ENCODE measurements around the gene SNRNP70.
A peak's percentile ranks its signal among the peaks of the same experiment; 100 is the strongest.

Gene SNRNP70

DNA sequence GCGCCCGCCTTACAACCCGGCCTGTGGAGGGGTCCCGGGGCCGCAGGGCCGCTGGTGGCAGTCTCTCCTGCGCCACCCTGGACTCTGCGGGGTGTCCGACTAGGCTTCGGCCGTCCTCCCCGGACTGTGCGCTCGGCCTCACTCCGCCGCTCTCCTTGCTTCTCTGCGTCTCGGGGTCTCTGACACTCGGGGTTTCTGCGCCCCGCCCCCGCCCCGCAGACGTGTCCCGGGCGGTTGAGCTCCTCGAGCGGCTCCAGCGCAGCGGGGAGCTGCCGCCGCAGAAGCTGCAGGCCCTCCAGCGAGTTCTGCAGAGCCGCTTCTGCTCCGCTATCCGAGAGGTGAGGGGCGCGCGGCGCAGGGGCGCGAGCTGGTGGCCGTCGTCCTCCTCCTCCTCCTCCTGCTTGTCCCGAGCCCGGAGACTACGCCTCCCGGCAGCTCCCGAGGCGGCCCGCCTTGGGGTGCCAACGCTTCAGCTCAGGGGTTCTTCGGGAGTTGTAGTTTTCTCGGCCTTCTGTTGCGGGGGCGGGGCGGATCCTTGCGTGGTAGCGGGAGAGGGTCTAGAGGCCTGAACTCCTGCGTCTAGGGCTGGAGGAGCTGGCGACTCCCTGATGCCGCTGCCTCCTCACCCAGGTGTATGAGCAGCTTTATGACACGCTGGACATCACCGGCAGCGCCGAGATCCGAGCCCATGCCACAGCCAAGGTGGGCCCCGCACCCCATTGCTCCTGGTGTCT, 29.5 kb downstream of the SNRNP70 start:
- TF ChIP-seq, protein P1, sequence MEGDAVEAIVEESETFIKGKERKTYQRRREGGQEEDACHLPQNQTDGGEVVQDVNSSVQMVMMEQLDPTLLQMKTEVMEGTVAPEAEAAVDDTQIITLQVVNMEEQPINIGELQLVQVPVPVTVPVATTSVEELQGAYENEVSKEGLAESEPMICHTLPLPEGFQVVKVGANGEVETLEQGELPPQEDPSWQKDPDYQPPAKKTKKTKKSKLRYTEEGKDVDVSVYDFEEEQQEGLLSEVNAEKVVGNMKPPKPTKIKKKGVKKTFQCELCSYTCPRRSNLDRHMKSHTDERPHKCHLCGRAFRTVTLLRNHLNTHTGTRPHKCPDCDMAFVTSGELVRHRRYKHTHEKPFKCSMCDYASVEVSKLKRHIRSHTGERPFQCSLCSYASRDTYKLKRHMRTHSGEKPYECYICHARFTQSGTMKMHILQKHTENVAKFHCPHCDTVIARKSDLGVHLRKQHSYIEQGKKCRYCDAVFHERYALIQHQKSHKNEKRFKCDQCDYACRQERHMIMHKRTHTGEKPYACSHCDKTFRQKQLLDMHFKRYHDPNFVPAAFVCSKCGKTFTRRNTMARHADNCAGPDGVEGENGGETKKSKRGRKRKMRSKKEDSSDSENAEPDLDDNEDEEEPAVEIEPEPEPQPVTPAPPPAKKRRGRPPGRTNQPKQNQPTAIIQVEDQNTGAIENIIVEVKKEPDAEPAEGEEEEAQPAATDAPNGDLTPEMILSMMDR (IDR thresholded peaks at IDR 0.05; ENCODE audit: extremely low read depth, missing control alignments), result no peak
- no peak for DNase-seq (ENCODE audit: low spot score)

DNA sequence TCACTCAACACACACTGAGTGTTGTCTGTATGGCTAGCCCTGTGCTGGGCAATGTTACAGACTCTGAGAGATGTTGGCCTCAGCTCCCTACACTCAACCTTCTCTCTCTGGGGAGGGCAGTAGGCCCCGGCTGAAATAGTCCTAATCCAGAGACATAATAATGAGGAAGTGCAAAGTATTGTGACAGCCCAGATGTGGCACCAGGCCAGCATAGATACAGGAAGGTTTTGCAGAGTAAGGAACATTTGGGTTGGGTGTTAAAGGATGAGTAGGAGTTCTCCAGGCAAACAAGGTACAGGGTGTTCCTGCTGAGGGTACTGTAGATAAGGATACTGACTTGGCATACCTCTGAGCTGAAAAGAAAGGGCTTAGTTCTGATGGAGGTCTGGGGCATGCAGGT, 31.3 kb downstream of the SNRNP70 start:
- TF ChIP-seq, protein P1 (IDR thresholded peaks at IDR 0.05; ENCODE audit: extremely low read depth, missing control alignments), result no peak
- DNase-seq (ENCODE audit: low spot score), result no peak

DNA sequence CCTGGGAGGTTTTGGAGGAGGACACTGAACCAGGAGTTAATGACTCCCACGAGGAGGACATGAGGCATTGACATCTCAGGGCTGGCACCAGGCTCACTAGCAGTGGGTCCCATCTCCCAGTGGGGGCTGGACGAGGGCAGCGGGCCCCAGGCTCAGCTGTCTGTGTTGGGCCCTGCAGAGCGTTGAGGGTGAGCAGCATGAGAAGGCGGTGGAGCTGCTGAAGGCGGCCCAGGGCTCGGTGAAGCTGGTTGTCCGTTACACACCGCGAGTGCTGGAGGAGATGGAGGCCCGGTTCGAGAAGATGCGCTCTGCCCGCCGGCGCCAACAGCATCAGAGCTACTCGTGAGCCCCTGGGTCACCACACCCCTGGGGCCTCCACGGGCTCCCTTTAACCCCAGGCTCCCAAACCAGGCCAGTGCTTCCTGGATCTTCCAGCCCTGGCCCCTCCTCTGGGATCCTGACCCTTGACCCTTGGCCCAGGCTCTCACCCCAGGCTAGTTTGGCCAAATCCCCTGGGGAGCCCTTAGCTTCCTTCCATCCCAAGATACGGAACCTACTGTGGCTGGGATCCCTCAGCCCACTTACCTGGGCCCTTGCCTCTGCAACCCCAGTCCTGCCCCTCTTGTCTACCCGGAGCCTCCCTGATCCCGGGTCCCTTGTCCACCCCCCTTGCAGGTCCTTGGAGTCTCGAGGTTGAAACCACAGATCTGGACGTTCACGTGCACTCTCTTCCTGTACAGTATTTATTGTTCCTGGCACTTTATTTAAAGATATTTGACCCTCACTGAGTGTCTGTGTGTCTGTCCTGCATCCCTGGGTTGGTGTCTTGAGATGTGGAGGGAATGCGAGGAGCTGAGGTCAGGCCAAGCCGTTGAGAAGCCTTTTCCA, 32.7 kb downstream of the SNRNP70 start:
- DNase-seq (ENCODE audit: low spot score), result no peak
- TF ChIP-seq, protein P1 (IDR thresholded peaks at IDR 0.05; ENCODE audit: extremely low read depth, missing control alignments), result no peak

DNA sequence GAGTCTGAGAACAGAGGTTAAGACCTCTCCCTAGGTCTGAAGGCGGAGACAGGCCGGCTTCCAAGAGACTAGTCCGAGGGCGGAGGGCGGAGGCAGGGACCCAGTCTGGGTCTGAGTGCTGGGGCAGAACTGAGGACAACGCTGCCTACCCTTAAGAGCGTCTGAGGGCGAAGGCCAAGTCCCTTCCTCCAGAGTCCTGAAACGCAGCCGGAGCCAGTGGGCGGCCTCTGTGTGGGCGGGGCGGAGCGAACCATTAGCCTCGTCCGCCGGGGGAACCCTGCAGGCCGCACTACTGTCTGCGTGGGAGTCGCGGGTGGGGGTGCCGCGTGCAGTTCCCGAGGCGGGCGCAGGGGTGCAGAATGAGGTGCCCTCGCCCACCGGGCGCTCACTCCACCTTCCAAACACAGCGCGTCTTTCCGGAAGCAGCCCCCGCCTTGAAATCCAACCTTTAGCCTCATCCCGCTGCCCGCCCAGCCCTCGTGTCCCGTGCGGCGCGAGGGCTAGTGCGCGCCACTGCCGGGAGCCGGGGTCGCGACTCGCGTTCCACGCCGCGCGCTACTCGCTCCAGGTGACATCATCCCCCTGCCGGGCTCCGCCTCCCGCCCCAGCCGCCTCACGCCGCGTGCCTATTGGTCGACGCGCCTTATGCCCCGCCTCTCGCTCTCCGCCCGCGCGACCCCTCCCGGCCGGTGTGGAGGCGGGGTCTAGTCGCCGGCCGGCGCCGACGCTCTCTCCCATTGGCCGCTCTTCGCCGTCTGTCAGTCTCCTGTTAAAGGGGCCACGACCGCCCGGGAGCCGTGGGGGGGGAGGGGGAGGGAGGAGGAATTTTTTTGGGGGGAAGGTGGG, 33.5 kb downstream of the SNRNP70 start, which contains the start of gene C19orf73:
Gene C19orf73 (minus strand): TSS at position 579 of the 846 bp plus-strand sequence. CDS start 121 bp downstream, at position 458.
- peak; percentile 100 for DNase-seq (ENCODE audit: low spot score)
- TF ChIP-seq, protein P1 (IDR thresholded peaks at IDR 0.05; ENCODE audit: extremely low read depth, missing control alignments), result no peak

DNA sequence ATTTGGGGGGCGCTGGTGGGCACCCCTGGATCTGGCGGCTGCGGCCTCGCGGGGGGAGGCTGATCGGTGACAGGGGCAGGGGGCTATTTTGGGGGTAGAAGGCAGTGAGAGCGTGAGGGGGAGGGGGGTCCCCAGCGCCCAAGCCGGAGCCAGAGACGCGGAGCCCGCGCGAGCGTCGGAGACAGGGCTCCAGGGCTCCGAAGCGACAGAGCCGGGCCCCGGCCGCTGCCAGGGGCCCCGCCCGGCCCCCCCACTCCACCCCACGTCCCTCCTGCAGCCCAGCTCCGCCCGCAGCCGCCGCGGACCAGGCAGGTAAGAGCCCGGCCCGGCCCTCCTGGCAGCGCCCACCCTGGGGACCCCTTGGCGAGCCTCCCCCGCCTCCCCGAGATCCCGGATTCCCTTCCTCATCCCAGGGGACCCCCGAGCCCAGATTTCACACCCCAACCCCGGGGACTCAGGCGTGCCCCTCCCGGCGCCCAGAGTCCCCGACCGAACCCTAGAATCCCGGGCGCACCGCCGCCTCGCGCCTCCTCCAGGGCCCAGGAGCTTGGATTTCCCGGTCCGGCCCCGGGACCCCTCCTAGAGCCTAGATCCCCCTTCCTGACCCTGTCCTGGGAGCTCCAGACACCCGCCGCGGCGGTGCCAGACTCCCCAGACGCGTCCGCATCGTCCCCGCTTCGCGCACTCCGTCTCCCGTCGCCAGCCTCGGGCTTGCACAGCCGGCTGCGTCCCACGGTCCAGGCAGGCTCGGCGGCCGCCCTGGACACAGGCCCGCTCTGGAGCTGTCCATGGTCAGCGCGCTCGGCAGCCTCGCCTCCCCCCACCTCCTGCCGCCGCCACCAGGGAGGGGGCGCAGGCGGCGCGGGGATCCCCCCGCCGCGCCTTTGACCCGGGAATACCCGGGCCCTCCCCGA, 34.4 kb downstream of the SNRNP70 start, which contains the start of gene PPFIA3:
Gene PPFIA3 (plus strand): TSS at position 134 of the 914 bp plus-strand sequence. CDS start 8,330 bp downstream, outside the sequence.
- no peak for DNase-seq (ENCODE audit: low spot score)
- TF ChIP-seq, protein P1 (IDR thresholded peaks at IDR 0.05; ENCODE audit: extremely low read depth, missing control alignments), result no peak

DNA sequence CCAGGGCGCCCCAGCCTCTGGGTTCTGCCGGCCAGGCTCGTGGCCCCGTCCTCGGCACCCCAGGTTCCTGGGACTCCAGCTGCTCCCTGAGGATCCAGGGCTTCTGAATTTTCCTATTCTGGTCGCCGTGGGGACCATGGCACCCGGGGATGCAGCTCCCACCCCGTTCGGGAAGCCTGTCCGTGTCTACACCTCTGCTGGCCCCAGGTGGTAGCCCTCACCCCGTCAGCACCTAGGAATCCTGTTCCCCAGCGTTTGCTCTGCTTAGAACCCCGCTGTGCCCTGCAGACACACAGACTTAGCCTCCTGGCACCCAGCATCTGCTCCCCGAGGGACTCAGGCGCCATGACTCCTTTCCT, 35.1 kb downstream of the SNRNP70 start:
- TF ChIP-seq, protein P1 (IDR thresholded peaks at IDR 0.05; ENCODE audit: extremely low read depth, missing control alignments), result no peak
- no peak for DNase-seq (ENCODE audit: low spot score)

All from GM20000 (cell line).